ENCODE results near the gene ZNF524.

Gene ZNF524

GRCh38 chr19:55602104-55603001, 2.3 kb downstream of the ZNF524 start:
- no peak for DNase-seq (ENCODE audit: low read depth)

GRCh38 chr19:55603115-55603514, 3.0 kb downstream of the ZNF524 start:
- DNase-seq (ENCODE audit: low read depth), result no peak

GRCh38 chr19:55603581-55604292, 3.6 kb downstream of the ZNF524 start:
- DNase-seq (ENCODE audit: low read depth), result no peak

GRCh38 chr19:55605207-55605636, 5.1 kb downstream of the ZNF524 start:
- peak; percentile 90 for DNase-seq (ENCODE audit: low read depth)

- peak; percentile 61 for DNase-seq (ENCODE audit: low read depth)
These were observed 5.8 kb downstream of the ZNF524 start, which contains the start of gene ZNF865 for GRCh38 chr19:55605637-55606470. TSS of gene ZNF865 (plus strand) at chr19:55605647. CDS start at chr19:55613619, 7,972 bp downstream.

GRCh38 chr19:55606471-55606787, 6.3 kb downstream of the ZNF524 start:
- no peak for DNase-seq (ENCODE audit: low read depth)

- DNase-seq (ENCODE audit: low read depth), result no peak
These were observed 6.7 kb downstream of the ZNF524 start for GRCh38 chr19:55606817-55607216.

GRCh38 chr19:55609326-55609725, 9.2 kb downstream of the ZNF524 start:
- no peak for DNase-seq (ENCODE audit: low read depth)

GRCh38 chr19:55611300-55611982, 11.4 kb downstream of the ZNF524 start:
- DNase-seq (ENCODE audit: low read depth), result no peak

- DNase-seq (ENCODE audit: low read depth), result no peak
These were observed 12.0 kb downstream of the ZNF524 start for GRCh38 chr19:55611983-55612645.

GRCh38 chr19:55613396-55613795, 13.3 kb downstream of the ZNF524 start:
- no peak for DNase-seq (ENCODE audit: low read depth)

GRCh38 chr19:55613930-55614710, 14.0 kb downstream of the ZNF524 start:
- DNase-seq (ENCODE audit: low read depth), result no peak

- no peak for DNase-seq (ENCODE audit: low read depth)
These were observed 14.8 kb downstream of the ZNF524 start for GRCh38 chr19:55614711-55615542.

GRCh38 chr19:55615543-55616394, 15.7 kb downstream of the ZNF524 start:
- DNase-seq (ENCODE audit: low read depth), result no peak

GRCh38 chr19:55616395-55616875, 16.3 kb downstream of the ZNF524 start:
- DNase-seq (ENCODE audit: low read depth), result no peak

- DNase-seq (ENCODE audit: low read depth), result no peak
These were observed 17.3 kb downstream of the ZNF524 start for GRCh38 chr19:55617426-55617825.

- no peak for DNase-seq (ENCODE audit: low read depth)
These were observed 18.3 kb downstream of the ZNF524 start for GRCh38 chr19:55618426-55618825.

GRCh38 chr19:55619286-55619685, 19.2 kb downstream of the ZNF524 start:
- DNase-seq (ENCODE audit: low read depth), result no peak

Data from HS-5 (cell line).